Measurements from ENCODE around the gene METTL26. TPM values are rescaled to one million over a fixed set of nuclear protein-coding genes. Genes with fewer than 3 reads are reported as not detected.

Gene METTL26
- total RNA-seq, 1 donor = 76.0 TPM

GRCh38 chr16:651844-652243 lies 15.7 kb upstream of the METTL26 start:
- Histone ChIP-seq H3K79me2 (ENCODE audit: insufficient read depth, low read length) (peaks cover 27% of the 10 kb centered on the region), H2AFZ (ENCODE audit: low read length) (no peak overlapping the region), H3K4me2 (ENCODE audit: insufficient read depth, low read length) (no peak overlapping the region), H3K4me1 (ENCODE audit: insufficient read depth, low read length) (peaks cover 18% of the 10 kb centered on the region), H3K27me3 (ENCODE audit: insufficient read depth, low read length) (no peaks in the 10 kb centered on the region), H3K36me3 (ENCODE audit: insufficient read depth, low read length) (peaks cover 10% of the 10 kb centered on the region), H3K9me3 (ENCODE audit: low read depth, low read length) (no peaks in the 10 kb centered on the region), H4K20me1 (ENCODE audit: insufficient read depth, low read length) (peaks cover 4% of the 10 kb centered on the region), H3K27ac (ENCODE audit: low read depth, low read length) (no peak overlapping the region), H3K4me3 (ENCODE audit: insufficient read depth, low read length) (no peak overlapping the region)
- no peak for TF ChIP-seq CTCF (IDR thresholded peaks at IDR 0.05; ENCODE audit: extremely low read depth, low read depth, low read length)
- no peak for DNase-seq (ENCODE audit: insufficient read length, low spot score, missing footprints)

GRCh38 chr16:649631-650030 lies 13.5 kb upstream of the METTL26 start:
- peak overlapping the region; percentile 85 for H3K27ac ChIP-seq (ENCODE audit: low read depth, low read length)
- peak; percentile 96 for DNase-seq (ENCODE audit: insufficient read length, low spot score, missing footprints)
- no peak overlapping the region for H2AFZ ChIP-seq (ENCODE audit: low read length)
- H3K9me3 ChIP-seq (ENCODE audit: low read depth, low read length) = no peaks in the 10 kb centered on the region
- H3K4me1 ChIP-seq (ENCODE audit: insufficient read depth, low read length) = peaks cover 23% of the 10 kb centered on the region
- H3K4me2 ChIP-seq (ENCODE audit: insufficient read depth, low read length) = peak overlapping the region; percentile 96
- peaks cover 4% of the 10 kb centered on the region for H4K20me1 ChIP-seq (ENCODE audit: insufficient read depth, low read length)
- no peak for TF ChIP-seq CTCF (IDR thresholded peaks at IDR 0.05; ENCODE audit: extremely low read depth, low read depth, low read length)
- peaks cover 36% of the 10 kb centered on the region for H3K79me2 ChIP-seq (ENCODE audit: insufficient read depth, low read length)
- peak overlapping the region; percentile 80 for H3K4me3 ChIP-seq (ENCODE audit: insufficient read depth, low read length)
- no peaks in the 10 kb centered on the region for H3K27me3 ChIP-seq (ENCODE audit: insufficient read depth, low read length)
- H3K36me3 ChIP-seq (ENCODE audit: insufficient read depth, low read length) = peaks cover 6% of the 10 kb centered on the region

- Histone ChIP-seq H3K27me3 (ENCODE audit: insufficient read depth, low read length) (no peaks in the 10 kb centered on the region), H3K9me3 (ENCODE audit: low read depth, low read length) (no peaks in the 10 kb centered on the region), H3K4me1 (ENCODE audit: insufficient read depth, low read length) (peaks cover 23% of the 10 kb centered on the region), H2AFZ (ENCODE audit: low read length) (peak within 1 kb of the TSS; percentile 73), H3K4me2 (ENCODE audit: insufficient read depth, low read length) (peak within 1 kb of the TSS; percentile 96), H4K20me1 (ENCODE audit: insufficient read depth, low read length) (peaks cover 4% of the 10 kb centered on the region), H3K79me2 (ENCODE audit: insufficient read depth, low read length) (peaks cover 36% of the 10 kb centered on the region), H3K36me3 (ENCODE audit: insufficient read depth, low read length) (peaks cover 6% of the 10 kb centered on the region), H3K4me3 (ENCODE audit: insufficient read depth, low read length) (peak within 1 kb of the TSS; percentile 80), H3K27ac (ENCODE audit: low read depth, low read length) (peak within 1 kb of the TSS; percentile 85)
- TF ChIP-seq CTCF (IDR thresholded peaks at IDR 0.05; ENCODE audit: extremely low read depth, low read depth, low read length) = no peak
- DNase-seq (ENCODE audit: insufficient read length, low spot score, missing footprints) = peak; percentile 100
Measured at GRCh38 chr16:648781-649589, 12.9 kb upstream of the METTL26 start, which contains the start of gene WDR90. Gene WDR90, plus strand, starts transcription at chr16:649365. Its CDS starts 52 bp downstream, at chr16:649417.

DNA sequence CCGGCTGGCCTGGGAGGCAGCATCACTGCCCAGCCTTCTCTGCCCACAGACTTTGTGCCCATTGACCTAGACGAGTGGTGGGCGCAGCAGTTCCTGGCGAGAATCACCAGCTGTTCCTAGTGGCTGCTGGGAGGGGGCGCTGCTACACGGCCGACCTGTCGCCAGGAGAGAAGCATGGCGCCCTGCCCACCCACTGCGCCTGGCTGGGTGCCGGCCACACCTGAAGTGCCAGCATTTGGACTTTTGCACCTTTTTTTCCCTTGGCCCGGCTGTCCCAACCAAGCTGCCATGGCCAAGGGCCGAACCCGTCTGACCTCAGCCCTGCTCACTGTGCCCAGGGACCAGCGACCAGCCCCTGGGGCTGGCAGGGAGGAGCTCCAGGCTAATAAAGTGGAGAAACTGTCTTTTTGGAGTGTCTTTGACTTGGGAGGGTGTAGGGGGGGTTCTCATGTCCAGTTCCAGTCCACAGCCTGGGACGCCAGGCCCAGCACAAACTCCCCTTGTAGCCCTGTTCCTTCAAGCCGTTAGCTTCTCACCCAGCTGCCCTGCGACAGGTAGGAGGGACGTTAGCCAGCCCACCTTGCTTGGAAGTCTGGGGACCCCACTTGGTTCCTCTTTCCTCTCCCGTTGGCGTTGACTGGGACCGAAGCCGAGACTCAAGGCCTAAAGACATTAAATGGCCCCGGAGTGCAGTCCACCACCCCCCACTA lies 12.1 kb upstream of the METTL26 start:
- peak overlapping the region; percentile 73 for H2AFZ ChIP-seq (ENCODE audit: low read length)
- H3K4me2 ChIP-seq (ENCODE audit: insufficient read depth, low read length) = peak overlapping the region; percentile 96
- DNase-seq (ENCODE audit: insufficient read length, low spot score, missing footprints) = peak; percentile 95

More for the DNA sequence above, 12.1 kb upstream of the METTL26 start:
- peak overlapping the region; percentile 80 for H3K4me3 ChIP-seq (ENCODE audit: insufficient read depth, low read length)
- H3K79me2 ChIP-seq (ENCODE audit: insufficient read depth, low read length) = peaks cover 36% of the 10 kb centered on the region
- no peaks in the 10 kb centered on the region for H3K27me3 ChIP-seq (ENCODE audit: insufficient read depth, low read length)
- H3K9me3 ChIP-seq (ENCODE audit: low read depth, low read length) = no peaks in the 10 kb centered on the region
- peak; percentile 45 for TF ChIP-seq CTCF (IDR thresholded peaks at IDR 0.05; ENCODE audit: extremely low read depth, low read depth, low read length)
- H3K27ac ChIP-seq (ENCODE audit: low read depth, low read length) = peak overlapping the region; percentile 85
- H3K4me1 ChIP-seq (ENCODE audit: insufficient read depth, low read length) = peaks cover 23% of the 10 kb centered on the region
- H3K36me3 ChIP-seq (ENCODE audit: insufficient read depth, low read length) = no peaks in the 10 kb centered on the region
- H4K20me1 ChIP-seq (ENCODE audit: insufficient read depth, low read length) = peaks cover 5% of the 10 kb centered on the region

Data from osteoblast (primary cell).